HG03575 (cell line): ENCODE results near the gene SH3PXD2A.
"Not testable (repeated sequence)": the region's sequence is repeated elsewhere in the genome, so short reads cannot be mapped to it uniquely, and the experiment has no call there.

Experiments
- ATAC-seq: cut with Tn5 transposase; IDR thresholded peaks from one replicate; pipeline ENCODE4 v1.9.1; 2021; ENCODE audit not compliant: unreplicated experiment, insufficient number of reproducible peaks, low FRiP score; ENCODE audit errors: extremely low read depth

The SH3PXD2A gene

DNA sequence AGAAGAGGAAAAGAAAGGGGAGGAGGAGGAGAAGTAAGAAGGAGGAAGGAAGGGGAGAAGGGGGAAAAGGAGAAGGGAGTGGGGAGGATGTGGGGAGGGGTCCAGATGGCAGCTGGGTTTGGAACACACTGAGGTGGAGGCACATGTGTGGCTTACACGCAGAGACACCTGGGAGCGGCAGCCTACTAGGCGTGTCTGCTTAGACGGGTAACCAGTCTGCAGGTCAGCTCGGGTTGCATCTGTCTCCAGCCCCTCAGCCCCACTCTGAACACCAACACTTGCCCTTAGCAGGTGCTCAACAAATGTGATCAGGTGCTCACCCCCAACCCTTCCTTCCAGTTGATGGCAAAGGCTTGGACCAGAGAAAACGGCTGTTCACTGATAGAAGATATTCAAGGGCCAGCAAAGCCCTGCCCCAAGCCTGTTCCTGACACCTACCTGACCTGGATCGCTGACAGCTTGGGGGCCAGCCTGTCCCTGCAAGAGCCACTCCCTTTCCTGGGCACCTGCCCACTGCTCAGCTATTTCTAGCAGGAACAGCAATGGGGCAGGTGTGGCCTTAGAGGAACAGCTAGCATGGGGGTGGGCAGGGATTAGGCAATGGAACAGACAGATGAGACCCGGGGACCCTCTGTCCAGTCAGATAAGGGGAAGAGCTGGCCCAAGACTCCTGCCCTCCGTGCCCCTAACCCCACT lies 70.5 kb downstream of the SH3PXD2A start:
- ATAC-seq = no peak

DNA sequence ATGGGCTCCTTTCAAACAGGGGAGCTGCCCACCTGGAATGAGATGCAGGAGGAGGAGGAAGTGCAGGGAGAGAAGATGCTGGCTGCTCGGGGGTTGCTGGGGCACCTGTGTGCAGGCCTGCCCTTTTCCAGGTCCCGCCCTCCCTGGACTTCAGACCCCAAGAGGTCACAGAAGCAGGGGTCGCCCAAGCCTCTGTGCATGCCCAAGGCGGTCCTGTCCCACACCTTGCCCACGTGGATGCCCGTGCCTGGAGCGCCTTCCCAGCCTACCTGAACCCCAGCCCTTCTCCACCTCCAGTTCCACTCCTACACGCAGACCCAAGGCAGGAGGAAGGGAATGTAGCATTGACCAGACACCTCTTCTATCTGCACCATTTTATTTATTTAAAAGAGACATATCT lies 71.3 kb downstream of the SH3PXD2A start:
- ATAC-seq = no peak

DNA sequence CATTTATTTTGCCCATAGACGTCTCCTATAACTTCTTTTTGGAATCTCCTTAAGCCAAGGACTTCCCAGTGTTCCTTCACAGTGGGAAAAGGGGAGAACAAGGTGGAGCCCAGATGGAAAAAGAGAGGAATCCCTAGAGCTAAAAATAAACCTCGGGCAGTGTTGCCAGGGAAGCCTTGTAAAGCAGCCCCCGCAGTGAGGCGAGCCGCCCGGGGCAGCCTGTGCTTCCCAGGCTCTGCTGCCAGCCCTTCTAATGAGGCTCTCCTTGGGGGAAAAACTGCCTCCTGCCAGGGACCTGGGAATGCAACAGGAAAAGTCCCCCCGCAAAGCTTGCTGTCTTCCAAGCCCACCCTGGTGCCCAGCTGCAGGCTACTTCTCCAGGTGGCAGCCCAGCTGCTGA lies 71.7 kb downstream of the SH3PXD2A start:
- no peak for ATAC-seq

DNA sequence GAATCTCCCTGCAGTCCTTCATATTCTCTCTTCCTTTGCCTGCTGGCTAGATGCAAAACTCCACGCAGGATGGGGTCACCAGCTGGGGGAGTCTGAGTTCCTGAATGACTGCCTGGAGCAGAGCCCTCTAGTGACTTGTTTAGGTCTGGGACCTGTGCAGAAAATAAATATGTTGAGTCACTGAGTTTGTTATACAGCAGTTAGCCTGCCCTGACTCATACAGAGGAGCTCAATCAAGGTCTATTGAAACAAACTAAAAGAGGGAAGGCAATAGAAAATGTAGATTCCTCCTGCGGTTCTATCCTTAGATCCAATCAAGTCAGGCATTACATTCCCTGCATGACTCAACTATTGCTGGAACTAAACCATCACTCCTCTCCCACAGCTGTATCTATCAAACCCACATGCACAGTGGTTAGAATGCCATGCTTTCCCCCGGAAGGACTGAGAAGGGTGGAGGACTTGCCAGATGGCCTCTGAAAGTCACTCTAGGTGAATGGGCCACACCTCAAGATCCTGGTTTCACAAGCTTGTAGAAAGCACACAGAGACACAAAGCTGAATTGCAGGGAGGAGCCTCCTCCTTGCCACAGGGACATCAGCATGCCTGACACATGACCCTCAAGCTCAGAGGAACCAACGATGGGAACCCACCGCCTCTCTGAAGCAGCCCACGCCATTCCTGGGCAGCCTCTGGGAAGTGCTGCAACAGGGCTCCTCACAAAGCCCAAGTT lies 73.9 kb downstream of the SH3PXD2A start:
- no peak for ATAC-seq

DNA sequence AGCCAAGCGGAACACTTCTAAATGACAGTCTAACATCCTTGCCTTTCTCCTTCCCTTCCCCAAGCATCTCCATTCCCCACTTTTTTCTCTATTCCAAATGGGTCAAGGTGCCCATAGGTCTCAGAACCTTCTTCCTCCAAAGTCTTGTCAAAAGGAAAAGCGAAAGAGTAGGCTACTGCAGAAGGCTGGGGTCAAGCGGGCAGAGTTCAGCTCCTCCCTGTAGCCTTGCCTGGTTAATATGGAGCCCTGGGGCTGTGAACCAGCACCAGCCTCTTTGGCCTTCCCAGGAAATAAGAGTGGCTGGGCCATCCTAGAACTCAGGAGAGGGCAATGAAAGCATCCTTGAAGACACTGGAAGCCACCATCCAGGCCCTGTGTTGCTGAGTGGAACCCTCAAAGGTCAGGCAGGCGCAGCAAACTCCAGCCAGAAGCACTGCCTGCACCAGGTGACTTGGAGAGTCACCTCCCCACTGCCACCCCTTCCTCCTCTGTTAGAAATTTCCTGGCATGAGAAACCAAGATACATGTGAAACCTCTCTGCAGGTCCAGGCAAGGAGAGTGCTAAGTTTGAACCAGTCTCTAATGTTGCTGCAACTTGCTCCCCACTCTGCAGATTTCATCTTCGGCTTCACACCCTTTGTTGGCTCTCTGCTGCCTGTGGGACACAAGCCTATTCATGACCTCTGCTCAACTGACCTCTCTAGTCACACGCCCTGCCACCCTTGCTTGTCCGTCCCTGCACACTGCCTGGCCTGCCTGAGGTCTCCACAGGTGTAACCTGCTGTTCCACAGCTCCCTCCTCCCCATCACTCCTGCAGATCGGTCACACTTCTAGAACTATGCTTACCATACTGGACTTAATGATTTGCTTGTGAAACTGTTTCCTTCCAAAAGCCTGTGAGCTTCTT lies 74.9 kb downstream of the SH3PXD2A start:
- no peak for ATAC-seq

DNA sequence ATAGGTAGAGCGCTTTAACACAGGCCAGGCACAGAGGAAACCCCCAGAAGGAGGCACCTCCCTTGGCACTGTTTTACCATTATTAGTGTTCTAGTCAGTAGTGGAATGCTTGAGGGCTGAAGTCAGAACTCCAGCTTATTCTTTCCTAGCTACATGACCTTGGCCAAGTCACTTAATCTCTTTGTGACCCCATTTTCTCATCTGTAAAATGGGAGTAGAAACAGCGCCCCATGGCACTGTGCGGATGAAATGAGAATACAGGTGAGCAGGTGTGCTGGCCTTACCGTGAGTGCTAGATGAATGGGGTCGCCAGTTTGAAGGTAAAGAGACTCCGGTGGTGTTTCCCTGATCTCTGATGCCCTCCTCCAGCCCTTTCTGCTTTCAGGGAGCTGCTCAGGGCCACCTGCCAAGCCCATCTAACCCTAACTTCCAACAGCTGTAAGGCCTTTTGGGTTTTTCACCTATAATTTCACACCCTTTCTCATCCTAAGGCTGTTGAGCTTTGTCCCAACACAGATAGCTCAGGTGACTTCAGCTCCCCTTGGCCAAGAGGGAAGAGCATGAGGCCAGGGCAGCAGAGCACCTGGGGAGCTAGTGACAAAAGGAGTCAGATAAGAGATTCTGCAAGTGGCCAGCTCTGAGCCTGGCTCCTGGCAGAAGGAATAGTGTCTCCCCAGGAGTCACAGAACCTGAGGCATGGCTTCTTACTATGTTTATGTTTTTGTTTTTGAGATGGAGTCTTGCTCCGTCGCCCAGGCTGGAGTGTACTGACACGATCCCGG lies 76.8 kb downstream of the SH3PXD2A start:
- no peak for ATAC-seq

DNA sequence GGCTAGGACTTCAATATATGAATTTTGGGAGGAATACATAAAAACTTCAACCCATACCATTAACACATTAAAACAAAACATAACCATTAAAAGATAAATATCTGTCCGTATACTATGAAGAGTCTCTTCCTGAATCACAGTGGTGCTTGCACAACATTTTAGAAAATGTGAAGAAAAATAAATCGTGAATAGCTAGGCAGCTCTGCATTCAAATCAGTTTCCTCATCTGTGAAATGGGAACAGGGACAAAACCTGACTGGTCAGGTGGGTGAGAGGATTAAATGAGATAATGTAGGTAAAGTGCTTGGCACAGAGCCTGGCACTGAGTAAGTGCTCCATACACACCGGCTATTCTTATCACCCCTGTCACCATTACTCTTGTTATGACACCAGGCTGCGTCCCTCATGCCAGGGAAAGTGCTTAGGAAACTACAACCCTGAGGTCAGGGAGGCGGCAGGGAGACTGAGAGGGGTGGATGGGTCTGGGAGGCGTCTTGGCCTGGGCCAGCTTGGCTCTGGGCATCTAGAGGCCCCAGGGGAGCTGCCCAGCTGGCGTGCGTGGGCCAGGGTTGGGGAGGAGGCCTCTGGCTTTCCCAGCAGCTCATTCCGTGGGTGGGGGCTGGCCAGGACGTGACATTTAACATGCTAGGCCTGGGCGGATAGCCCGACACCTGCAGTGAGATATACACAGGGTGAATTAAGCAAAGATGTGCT lies 78.3 kb downstream of the SH3PXD2A start:
- ATAC-seq = no peak

DNA sequence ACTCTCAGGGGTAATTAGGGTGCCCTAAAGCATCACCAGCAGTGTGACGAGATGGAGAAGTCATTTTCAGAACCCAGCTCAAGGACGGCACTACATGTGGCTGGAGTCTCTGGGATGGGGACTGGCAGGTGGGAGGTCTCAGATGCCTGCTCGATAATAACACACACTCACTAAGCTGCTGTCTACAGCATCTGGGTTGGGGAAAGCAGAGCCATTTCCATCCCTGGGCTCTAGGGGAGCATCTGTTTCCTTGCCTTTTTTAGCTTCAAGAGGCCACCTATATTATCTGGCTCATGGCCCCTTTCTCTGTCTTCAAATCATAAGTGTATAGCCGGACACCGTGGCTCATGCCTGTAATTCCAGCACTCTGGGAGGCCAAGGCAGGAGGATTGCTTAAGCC lies 79.6 kb downstream of the SH3PXD2A start:
- no peak for ATAC-seq

DNA sequence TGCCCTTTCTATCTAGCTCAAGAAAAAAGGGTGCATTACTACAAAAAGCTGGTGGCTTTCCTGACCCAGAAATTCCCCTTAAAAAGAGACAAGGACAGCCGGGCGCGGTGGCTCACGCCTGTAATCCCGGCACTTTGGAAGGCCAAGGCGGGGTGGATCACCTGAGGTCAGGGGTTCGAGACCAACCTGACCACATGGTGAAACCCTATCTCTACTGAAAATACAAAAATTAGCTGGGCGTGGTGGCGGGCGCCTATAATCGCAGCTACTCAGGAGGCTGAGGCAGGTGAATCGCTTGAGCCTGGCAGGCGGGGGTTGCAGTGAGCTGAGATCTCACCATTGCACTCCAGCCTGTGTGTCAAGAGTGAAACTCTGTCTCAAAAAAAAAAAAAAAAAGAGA lies 82.5 kb downstream of the SH3PXD2A start:
- ATAC-seq = not testable (repeated sequence)

DNA sequence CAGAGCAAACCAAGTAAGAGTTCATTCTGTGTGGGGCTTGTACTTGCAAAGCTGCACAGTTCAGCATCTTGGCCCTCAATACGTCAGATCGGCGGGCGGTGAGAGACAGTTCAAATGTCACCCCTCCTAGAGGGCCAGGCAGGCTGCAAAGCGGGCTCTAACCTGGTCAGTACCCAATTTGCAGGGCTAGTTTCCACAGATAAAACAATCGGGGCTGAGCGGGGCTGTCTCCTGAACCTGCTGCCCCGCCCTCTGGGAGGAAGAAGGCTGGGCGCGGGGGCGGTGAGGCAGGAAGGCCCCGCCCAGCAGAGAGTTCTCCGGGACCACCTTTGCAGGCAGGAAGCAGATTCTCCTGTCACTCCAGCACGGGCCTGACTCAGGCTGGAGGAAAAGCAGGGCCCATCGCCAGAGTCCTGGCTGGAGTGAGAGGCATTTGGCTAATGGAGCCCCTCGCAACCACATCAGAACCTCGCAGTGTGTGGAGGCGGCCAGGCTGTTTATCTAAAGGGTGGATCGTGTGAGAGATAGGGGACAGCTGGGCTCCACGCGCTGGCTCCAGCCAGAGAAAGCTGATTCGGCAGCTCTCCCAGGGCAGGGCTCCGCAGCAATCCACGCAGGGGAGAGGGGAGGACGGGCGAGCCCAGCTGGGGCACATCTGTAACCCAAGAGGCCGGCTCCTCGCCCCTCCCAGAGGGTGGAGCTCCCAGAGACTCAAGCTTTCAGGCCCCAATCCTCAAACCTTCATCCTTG lies 83.1 kb downstream of the SH3PXD2A start:
- no peak for ATAC-seq

DNA sequence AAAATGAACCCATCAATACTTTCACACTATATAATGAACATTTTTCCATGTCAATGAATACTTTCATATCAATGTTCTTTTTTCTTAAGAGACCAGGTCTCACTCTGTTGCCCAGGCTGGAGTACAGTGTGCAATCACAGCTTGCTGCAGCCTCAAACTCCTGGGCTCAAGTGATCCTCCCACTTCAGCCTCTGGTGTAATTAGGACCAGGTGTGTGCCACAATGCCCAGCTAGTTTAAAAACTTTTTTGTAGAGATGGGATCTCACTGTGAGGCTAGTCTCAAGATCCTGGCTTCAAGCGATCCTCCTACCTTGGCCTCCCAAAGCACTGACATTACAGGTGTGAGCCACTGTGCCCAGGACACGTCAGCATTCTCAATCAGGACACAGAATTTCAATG lies 85.2 kb downstream of the SH3PXD2A start:
- no peak for ATAC-seq

DNA sequence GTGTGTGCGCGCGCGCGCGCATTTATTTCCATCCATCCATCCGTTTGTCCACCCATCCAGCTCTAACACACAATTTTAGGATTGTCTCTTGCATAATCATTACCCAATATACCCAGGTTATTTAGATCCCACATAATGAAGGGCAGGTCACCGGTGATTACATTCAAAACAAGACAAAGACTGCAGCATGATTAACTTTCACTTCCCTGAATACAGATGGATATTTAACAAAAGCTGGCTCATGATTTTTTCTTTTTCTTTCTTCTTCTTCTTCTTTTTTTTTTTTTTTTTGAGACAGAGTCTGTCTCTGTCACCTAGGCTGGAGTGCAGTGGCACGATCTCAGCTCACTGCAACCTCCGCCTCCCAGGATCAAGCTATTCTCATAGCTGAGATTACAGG lies 86.2 kb downstream of the SH3PXD2A start:
- ATAC-seq = no peak

DNA sequence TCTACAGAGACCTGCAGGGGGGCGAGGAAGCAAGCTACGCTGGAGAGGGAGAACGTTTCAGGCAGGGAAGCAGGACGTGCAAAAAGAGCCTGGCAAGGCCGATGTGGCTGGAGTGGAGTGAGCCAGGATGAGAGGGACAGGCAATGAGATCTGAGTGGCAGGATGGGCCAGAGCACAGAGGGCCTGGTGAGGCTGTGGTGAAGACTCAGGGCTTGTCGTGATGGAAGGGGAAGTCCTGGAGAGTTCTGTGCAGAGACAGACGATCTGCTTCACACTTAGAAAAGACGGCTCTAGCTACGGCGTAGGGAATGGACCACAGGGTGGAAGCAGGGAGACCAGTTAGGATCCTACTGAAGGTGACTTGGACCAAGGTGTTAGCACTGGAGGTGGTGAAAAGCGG lies 87.0 kb downstream of the SH3PXD2A start:
- ATAC-seq = no peak

DNA sequence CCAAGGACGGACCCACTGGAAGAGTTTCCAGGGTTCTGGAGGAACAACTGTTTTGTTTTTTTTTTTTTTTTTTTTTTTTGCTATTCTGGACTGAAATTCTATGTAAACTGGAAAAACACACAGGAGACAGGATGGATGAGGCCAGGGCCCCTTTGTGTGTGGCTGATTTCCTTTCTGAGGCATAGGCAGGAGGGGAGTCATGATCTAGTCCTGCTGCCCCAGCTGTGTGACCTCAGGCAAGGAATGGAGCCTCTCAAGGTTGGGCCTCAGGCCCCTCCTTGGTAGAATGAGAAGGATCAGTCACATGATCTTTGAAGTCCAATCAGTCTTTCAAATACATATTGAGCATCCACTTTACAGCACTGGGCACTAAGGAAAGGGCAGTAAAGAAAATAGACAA lies 87.6 kb downstream of the SH3PXD2A start:
- no peak for ATAC-seq

DNA sequence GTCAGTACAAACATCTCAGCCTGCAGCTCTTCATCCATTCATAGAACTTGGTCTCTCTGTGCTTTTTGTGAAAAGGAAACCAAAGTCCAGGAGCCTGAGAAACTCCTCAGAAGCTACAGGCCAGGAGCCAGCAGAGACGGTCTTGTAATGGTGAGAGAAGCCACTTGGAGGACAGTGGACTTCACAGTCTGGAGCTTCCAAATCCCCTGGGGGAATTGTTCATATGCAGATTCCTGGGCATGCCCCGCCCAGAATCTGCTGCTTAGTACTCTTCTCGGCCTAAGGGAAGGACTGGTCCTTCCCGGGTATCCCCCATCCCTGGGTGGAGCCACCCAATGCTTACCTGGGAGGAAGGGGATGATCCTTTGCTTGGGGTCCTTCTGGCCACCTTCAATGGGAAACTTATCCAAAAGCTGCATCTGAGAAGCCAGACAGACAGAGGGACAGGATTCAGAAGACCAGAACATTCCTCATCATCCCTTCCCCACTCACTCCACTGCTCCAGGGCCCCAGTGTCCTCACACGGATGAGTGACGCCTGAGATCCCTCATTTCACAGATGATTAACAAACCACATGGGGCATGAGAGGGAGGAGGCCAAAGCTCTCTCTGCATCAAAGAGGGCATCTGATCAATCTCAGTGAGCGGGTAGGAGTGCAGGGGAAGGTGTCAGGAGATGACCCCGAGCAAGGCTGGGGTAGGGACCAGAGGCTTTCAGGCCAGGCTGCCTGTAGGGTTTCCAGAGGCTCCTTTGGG lies 88.4 kb downstream of the SH3PXD2A start:
- no peak for ATAC-seq

DNA sequence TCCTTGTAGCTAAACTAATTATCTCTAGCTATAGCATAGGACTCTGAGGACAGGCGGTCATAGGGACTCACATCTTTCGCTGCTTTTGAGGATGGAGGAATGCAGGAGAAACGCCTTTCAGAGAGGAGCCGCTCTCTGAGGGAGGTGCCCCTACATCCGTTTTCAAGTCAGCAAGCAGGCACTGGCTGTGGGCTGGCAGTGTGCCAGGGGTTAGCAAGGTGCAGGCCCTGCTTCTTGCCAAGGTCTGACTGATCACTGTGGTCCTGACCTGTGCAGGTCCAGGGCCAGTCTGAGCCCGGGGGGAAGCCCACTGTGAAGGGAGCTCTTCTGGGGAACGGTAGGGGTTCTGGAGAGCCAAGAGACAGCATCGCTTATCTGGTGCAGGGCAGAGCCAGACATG lies 89.4 kb downstream of the SH3PXD2A start:
- ATAC-seq = no peak

DNA sequence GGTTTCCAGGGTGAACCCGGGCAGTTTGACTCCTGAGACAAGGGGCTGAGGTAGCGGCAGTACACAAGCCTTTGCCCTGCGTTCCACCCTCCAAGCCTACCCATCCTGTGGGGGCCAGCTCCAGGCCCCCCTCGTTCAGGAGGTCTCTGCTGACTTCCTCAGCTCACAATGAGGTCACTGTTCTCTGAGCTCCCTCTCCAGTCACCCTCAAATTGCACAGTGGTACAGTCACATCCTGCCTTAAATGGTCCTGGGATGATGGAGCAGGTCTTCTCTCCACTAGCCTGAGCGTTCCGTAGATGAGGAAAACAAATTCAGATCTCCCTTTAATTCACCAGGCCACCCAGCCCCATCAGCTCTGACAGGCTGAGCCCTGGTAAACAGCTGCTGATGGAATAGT lies 90.2 kb downstream of the SH3PXD2A start:
- ATAC-seq = no peak
